Sigmoid colon (tissue), 7 donors: Measurements from ENCODE around the gene PRUNE2. TPM values are rescaled to one million over a fixed set of nuclear protein-coding genes. Genes with fewer than 3 reads are reported as not detected.

Experiments used
- DNase-seq: peaks from one replicate; pipeline ENCODE4 v3.0.0-alpha.2; 2019
- H3K27ac ChIP-seq, 4 donors: fragments of 200-600 bp; sonication (generic); one replicate each; pipeline ENCODE4 v1.5.1; 2016 to 2019; ENCODE audit warnings: mild to moderate bottlenecking in 1 of 4
- H3K27me3 ChIP-seq, 3 donors: fragments of 200-600 bp; sonication (generic); one replicate each; pipeline ENCODE4 v1.5.1; 2019; ENCODE audit warnings: mild to moderate bottlenecking in 1 of 3
- H3K36me3 ChIP-seq, 4 donors: fragments of 200-600 bp; sonication (generic); one replicate each; pipeline ENCODE4 v1.5.1; 2016 to 2019
- H3K4me1 ChIP-seq, 4 donors: fragments of 200-600 bp; sonication (generic); one replicate each; pipeline ENCODE4 v1.5.1; 2017 to 2019
- H3K4me3 ChIP-seq, 4 donors: fragments of 200-600 bp; sonication (generic); one replicate each; pipeline ENCODE4 v1.5.1; 2017 to 2019; ENCODE audit warnings: mild to moderate bottlenecking in 2 of 4, moderate library complexity in 1 of 4
- H3K9me3 ChIP-seq, 4 donors: fragments of 200-600 bp in 3 of 4; sonication (generic) in 3 of 4; one replicate each; pipeline versions ENCODE4 v1.5.1 to v1.6.1; 2013 to 2019
- CTCF ChIP-seq, 4 experiments: fragments of 450-650 bp in 3 of 4; fragments of 200-600 bp in 1 of 4; IDR thresholded peaks; one replicate each; pipeline ENCODE4 v1.5.1; 2016 to 2019; ENCODE audit warnings: antibody characterized with exemption in 4 of 4, mild to moderate bottlenecking in 3 of 4, moderate library complexity in 2 of 4
- EP300 ChIP-seq, 4 donors: sonication (generic); formaldehyde crosslinking; IDR thresholded peaks; one replicate each; pipeline ENCODE4 v1.6.1; 2017; ENCODE audit warnings: antibody characterized with exemption in 4 of 4
- POLR2A ChIP-seq, 2 donors: fragments of 450-650 bp; IDR thresholded peaks; one replicate each; pipeline ENCODE4 v1.6.1; 2016; ENCODE audit warnings: antibody characterized with exemption in 2 of 2, mild to moderate bottlenecking in 2 of 2, moderate library complexity in 2 of 2
- POLR2AphosphoS5 ChIP-seq, 4 donors: sonication (generic); formaldehyde crosslinking; IDR thresholded peaks; one replicate each; pipeline ENCODE4 v1.6.1; 2017; ENCODE audit warnings: antibody characterized with exemption in 4 of 4
- WGBS, 2 donors: extraction: QIAGEN DNeasy Blood & Tissue Kit; methylation state at CpG; one replicate each; pipeline ENCODE4 v1.1.7; 2013; 5-methylcytosine and 5-hydroxymethylcytosine counted together
- intact Hi-C: fragments of 100-400 bp; cut with DNase I; formaldehyde crosslinking; loops from one replicate; pipeline ENCODE4 v1.15.1; 2023
- polyA plus RNA-seq, 3 donors: library from polyadenylated mRNA; stranded (reverse); fragments of 200-250 nt; gene quantifications; one replicate each; pipeline ENCODE4 v1.2.3, GENCODE V29; 2013
- total RNA-seq, 4 donors: library from RNA; depleted of rRNA; stranded (reverse); fragments of >200 nt; gene quantifications; one replicate each; pipeline ENCODE4 v1.1.0, GENCODE V29; 2016
- donor health status: healthy with polysubstance abuse.
- donor health status: Bipolar disorder and iron deficiency.
- donor health status: healthy.

PRUNE2 gene
- total and polyA plus RNA-seq, 7 donors, result 7.4 to 536 (median 440) TPM

- Histone ChIP-seq H3K9me3 (no peaks in the 10 kb centered on the region), H3K4me1 (peaks cover 0 to 79% (median 50%) of the 10 kb centered on the region in 4 donors), H3K36me3 (peaks cover 0 to 37% (median 0%) of the 10 kb centered on the region in 4 donors), H3K27me3 (no peaks in the 10 kb centered on the region), H3K27ac (peak overlapping the region in 3 of 4 donors; percentile 57 to 74 (median 68)), H3K4me3 (no peak overlapping the region)
- no peak for DNase-seq
- TF ChIP-seq CTCF (IDR thresholded peaks at IDR 0.05) (no peak), EP300 (IDR thresholded peaks at IDR 0.05) (no peak), POLR2AphosphoS5 (IDR thresholded peaks at IDR 0.05) (no peak), POLR2A (IDR thresholded peaks at IDR 0.05) (no peak)
- WGBS, 2 donors, result 66 to 81% methylated on average over 6 of the region's 6 CpGs
- intact Hi-C loops, result loop anchor here (5.0 kb wide), 1 partner anchor 208 kb away; no protein-coding TSS in a partner anchor
These were observed 250.8 kb downstream of the PRUNE2 start for GRCh38 chr9:76655121-76655541.

GRCh38 chr9:76654575-76654974 lies 251.3 kb downstream of the PRUNE2 start:
- Histone ChIP-seq H3K4me3 (no peak overlapping the region), H3K27me3 (no peaks in the 10 kb centered on the region), H3K9me3 (no peaks in the 10 kb centered on the region), H3K4me1 (peaks cover 0 to 79% (median 50%) of the 10 kb centered on the region in 4 donors), H3K27ac (peak overlapping the region in 3 of 4 donors; percentile 57 to 74 (median 68)), H3K36me3 (peaks cover 0 to 42% (median 0%) of the 10 kb centered on the region in 4 donors)
- DNase-seq, result no peak
- intact Hi-C loops, result no loop called here
- 68 to 88% methylated on average over 1 of the region's 1 CpG for WGBS, 2 donors
- TF ChIP-seq POLR2A (IDR thresholded peaks at IDR 0.05) (no peak), EP300 (IDR thresholded peaks at IDR 0.05) (no peak), POLR2AphosphoS5 (IDR thresholded peaks at IDR 0.05) (no peak), CTCF (IDR thresholded peaks at IDR 0.05) (no peak)

- Histone ChIP-seq H3K27me3 (no peaks in the 10 kb centered on the region), H3K4me1 (peaks cover 0 to 77% (median 50%) of the 10 kb centered on the region in 4 donors), H3K4me3 (no peak overlapping the region), H3K36me3 (peaks cover 0 to 47% (median 0%) of the 10 kb centered on the region in 4 donors), H3K9me3 (no peaks in the 10 kb centered on the region), H3K27ac (peak overlapping the region in 3 of 4 donors; percentile 57 to 74 (median 68))
- no peak for TF ChIP-seq EP300 (IDR thresholded peaks at IDR 0.05)
- TF ChIP-seq POLR2AphosphoS5 (IDR thresholded peaks at IDR 0.05), result no peak
- no peak for TF ChIP-seq POLR2A (IDR thresholded peaks at IDR 0.05)
- TF ChIP-seq CTCF (IDR thresholded peaks at IDR 0.05), result no peak
- no peak for DNase-seq
- WGBS, 2 donors, result 83 to 93% methylated on average over 1 of the region's 1 CpG
- intact Hi-C loops, result no loop called here
These were observed 251.9 kb downstream of the PRUNE2 start for GRCh38 chr9:76654051-76654461.

- Histone ChIP-seq H3K4me3 (no peak overlapping the region), H3K9me3 (no peaks in the 10 kb centered on the region), H3K4me1 (peaks cover 0 to 67% (median 47%) of the 10 kb centered on the region in 4 donors), H3K36me3 (peaks cover 0 to 54% (median 3%) of the 10 kb centered on the region in 4 donors), H3K27me3 (no peaks in the 10 kb centered on the region), H3K27ac (peak overlapping the region in 3 of 4 donors; percentile 57 to 74 (median 68))
- intact Hi-C loops, result no loop called here
- no peak for DNase-seq
- no peak for TF ChIP-seq EP300 (IDR thresholded peaks at IDR 0.05)
- no peak for TF ChIP-seq POLR2A (IDR thresholded peaks at IDR 0.05)
- TF ChIP-seq CTCF (IDR thresholded peaks at IDR 0.05), result no peak
- TF ChIP-seq POLR2AphosphoS5 (IDR thresholded peaks at IDR 0.05), result no peak
- WGBS, 2 donors, result 63 to 82% methylated on average over 2 of the region's 2 CpGs
These were observed 253.0 kb downstream of the PRUNE2 start for GRCh38 chr9:76652894-76653293.
